ENCODE results near the gene IER5. TPM values are rescaled to one million over a fixed set of nuclear protein-coding genes. Genes with fewer than 3 reads are reported as not detected.

Gene IER5
- total and polyA plus RNA-seq, 2 experiments from 2014 or later = 8.1 to 38.5 TPM

DNA sequence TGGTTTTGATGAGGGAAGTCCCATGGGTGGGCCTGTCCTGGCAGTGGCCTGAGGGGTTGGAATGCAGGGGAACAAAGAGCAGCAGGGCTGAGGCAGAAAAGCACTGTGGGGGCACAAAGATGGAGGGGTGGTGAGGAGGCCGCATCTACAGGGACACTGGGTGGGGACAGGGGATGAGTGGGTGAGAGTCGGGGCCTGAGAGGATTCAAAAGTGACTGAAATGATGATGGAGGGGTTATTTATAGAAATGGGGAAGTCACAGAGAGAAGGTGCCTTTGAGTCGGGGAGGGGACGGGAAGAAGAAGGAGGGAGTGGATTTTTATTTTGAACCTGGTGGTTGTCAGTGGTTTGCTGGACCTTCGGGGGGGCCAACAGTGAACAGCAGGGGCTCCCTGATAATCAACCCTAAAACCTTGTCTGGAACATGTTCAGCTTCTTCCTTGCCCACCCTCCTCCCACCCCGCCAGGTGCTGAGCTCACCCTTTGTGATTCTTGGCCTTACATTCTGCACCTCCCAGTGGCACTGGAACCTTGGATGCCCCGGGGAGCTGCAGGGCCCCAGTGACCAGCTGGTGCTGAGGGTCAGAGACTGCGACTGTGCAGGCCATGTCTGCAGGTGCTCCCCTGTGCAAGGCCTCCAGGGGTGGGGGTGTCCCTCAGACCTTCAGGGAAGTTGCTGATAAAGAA lies 42.9 kb downstream of the IER5 start:
- Histone ChIP-seq H3K4me3 (no peak overlapping the region), H3K36me3 (ENCODE audit: low read depth) (no peaks in the 10 kb centered on the region), H4K20me1 (ENCODE audit: insufficient read depth) (no peaks in the 10 kb centered on the region), H3F3A (ENCODE audit: insufficient read depth) (peaks cover 17% of the 10 kb centered on the region), H3K9me2 (ENCODE audit: insufficient read depth) (no peaks in the 10 kb centered on the region), H2AFZ (no peak overlapping the region), H3K27me3 (replicated peaks; ENCODE audit: insufficient read depth) (no peaks in the 10 kb centered on the region), H3K9me3 (ENCODE audit: low read depth) (no peaks in the 10 kb centered on the region), H3K9ac (no peak overlapping the region), H3K79me2 (ENCODE audit: insufficient read depth) (no peaks in the 10 kb centered on the region), H3K4me1 (ENCODE audit: insufficient read depth) (peaks cover 22% of the 10 kb centered on the region), H3K27ac (no peak overlapping the region), H3K4me2 (ENCODE audit: unreplicated experiment) (no peak overlapping the region)
- DNase-seq = no peak
- WGBS, 2 experiments (ENCODE audit: low coverage in 1 of 2, low lambda C conversion rate in 2 of 2, missing lambda C conversion rate in 2 of 2) = 98% methylated on average over 7 to 8 of the region's 8 CpGs
- in situ Hi-C loops (cut with MboI) = no loop called here
- TF ChIP-seq EZH2 (IDR thresholded peaks at IDR 0.05; ENCODE audit: insufficient read depth, poor library complexity, severe bottlenecking) (no peak), EZH2phosphoT487 (IDR thresholded peaks at IDR 0.05; ENCODE audit: insufficient read depth, low read depth) (no peak)

DNA sequence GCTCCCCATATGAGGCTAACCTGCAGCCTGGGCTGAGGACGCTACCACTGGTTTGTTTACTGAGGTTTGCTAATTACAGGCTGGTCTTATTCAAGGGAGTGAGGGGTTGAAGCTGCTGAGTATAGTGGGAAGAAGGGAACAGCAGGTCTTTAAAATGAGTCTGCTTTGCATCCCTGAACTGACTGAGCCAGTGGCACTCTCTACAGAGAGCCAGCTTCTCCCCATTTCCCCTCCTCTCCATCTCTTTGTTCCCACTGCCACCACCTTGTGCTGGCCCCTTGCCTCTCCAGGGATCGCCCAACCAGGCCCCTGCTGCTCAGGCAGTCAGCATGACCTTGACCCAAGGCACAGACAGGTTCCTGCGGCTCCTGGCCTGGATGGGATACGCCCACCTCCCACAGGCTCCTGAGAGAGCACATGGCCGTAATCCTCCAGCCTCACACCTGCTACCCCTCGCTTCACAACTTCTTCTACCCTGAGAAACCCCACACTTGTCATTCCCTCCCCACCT lies 45.0 kb downstream of the IER5 start:
- H3K9me2 ChIP-seq (ENCODE audit: insufficient read depth) = no peaks in the 10 kb centered on the region
- no peak overlapping the region for H3K27ac ChIP-seq
- no peak overlapping the region for H3K4me2 ChIP-seq (ENCODE audit: unreplicated experiment)
- H3K9me3 ChIP-seq (ENCODE audit: low read depth) = no peaks in the 10 kb centered on the region
- H3K9ac ChIP-seq = no peak overlapping the region
- WGBS, 2 experiments (ENCODE audit: low coverage in 1 of 2, low lambda C conversion rate in 2 of 2, missing lambda C conversion rate in 2 of 2) = 95 to 98% methylated on average over 6 of the region's 6 CpGs
- H3K27me3 ChIP-seq (replicated peaks; ENCODE audit: insufficient read depth) = no peaks in the 10 kb centered on the region
- peaks cover 24% of the 10 kb centered on the region for H3K4me1 ChIP-seq (ENCODE audit: insufficient read depth)
- no peak for DNase-seq
- H3K4me3 ChIP-seq = no peak overlapping the region
- no peaks in the 10 kb centered on the region for H3K36me3 ChIP-seq (ENCODE audit: low read depth)
- no peaks in the 10 kb centered on the region for H4K20me1 ChIP-seq (ENCODE audit: insufficient read depth)
- H3K79me2 ChIP-seq (ENCODE audit: insufficient read depth) = no peaks in the 10 kb centered on the region
- TF ChIP-seq EZH2phosphoT487 (IDR thresholded peaks at IDR 0.05; ENCODE audit: insufficient read depth, low read depth) = no peak
- in situ Hi-C loops (cut with MboI) = no loop called here
- peaks cover 20% of the 10 kb centered on the region for H3F3A ChIP-seq (ENCODE audit: insufficient read depth)
- no peak overlapping the region for H2AFZ ChIP-seq

GRCh38 chr1:181133969-181134418 lies 45.5 kb downstream of the IER5 start:
- no peak for TF ChIP-seq EZH2phosphoT487 (IDR thresholded peaks at IDR 0.05; ENCODE audit: insufficient read depth, low read depth)
- no peak for TF ChIP-seq EZH2 (IDR thresholded peaks at IDR 0.05; ENCODE audit: insufficient read depth, poor library complexity, severe bottlenecking)
- in situ Hi-C loops (cut with MboI) = no loop called here
- H3K27ac ChIP-seq = peak overlapping the region; percentile 99

DNA sequence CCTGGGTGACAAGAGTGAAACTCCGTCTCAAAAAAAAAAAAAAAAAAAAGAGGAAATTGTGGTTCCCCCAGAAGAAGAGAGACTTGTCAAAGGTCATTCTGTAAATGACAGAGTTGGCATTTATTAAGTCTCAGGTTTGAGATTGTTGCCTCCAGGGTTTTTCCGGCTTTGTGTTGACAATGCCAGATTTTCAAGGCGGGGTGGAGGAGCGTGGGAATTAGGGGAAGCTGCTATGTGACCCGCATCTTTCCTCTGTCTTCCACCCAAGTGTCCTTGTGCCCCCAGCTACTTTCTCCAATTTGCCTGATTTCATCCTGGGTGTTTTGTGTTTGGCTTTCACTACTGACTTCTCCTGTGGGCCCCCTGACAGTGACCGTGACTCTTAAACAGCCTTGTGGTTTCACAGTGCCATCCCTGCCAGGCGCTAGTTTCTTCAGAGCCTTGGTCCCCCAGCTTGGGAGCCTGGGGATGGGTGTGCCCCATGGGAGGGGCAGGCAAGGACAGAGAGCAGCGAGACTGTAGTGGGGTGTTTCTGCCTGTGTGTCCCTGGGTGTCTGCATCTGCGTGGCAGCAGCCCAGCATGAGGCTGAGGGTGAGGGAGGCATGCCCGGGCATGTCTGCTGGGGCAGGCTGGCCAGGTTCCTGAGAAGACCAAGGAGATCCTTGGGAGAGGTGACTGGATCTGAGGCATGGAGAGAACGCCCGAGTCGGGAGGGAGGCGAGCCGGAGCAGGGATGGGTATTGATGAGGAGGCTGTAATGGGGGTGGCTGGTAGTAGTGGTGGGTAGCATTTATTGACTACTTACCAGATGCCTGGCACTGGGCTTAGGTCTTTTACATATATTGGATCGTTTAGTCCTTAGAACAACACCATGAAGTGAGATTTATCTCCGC lies 46.3 kb downstream of the IER5 start:
- Histone ChIP-seq H2AFZ (peak overlapping the region; percentile 65), H3K9me2 (ENCODE audit: insufficient read depth) (no peaks in the 10 kb centered on the region), H3K9me3 (ENCODE audit: low read depth) (no peaks in the 10 kb centered on the region), H3K4me1 (ENCODE audit: insufficient read depth) (peaks cover 28% of the 10 kb centered on the region), H3K27ac (peak overlapping the region; percentile 99), H3K27me3 (replicated peaks; ENCODE audit: insufficient read depth) (no peaks in the 10 kb centered on the region), H3K9ac (peak overlapping the region; percentile 87), H3K4me3 (peak overlapping the region; percentile 52), H3K79me2 (ENCODE audit: insufficient read depth) (no peaks in the 10 kb centered on the region), H3K4me2 (ENCODE audit: unreplicated experiment) (peak overlapping the region; percentile 79), H3F3A (ENCODE audit: insufficient read depth) (peaks cover 28% of the 10 kb centered on the region), H4K20me1 (ENCODE audit: insufficient read depth) (no peaks in the 10 kb centered on the region), H3K36me3 (ENCODE audit: low read depth) (no peaks in the 10 kb centered on the region)
- WGBS, 2 experiments (ENCODE audit: low coverage in 1 of 2, low lambda C conversion rate in 2 of 2, missing lambda C conversion rate in 2 of 2) = 21 to 23% methylated on average over 17 of the region's 17 CpGs
- in situ Hi-C loops (cut with MboI) = no loop called here
- TF ChIP-seq EZH2phosphoT487 (IDR thresholded peaks at IDR 0.05; ENCODE audit: insufficient read depth, low read depth) = no peak
- TF ChIP-seq EZH2 (IDR thresholded peaks at IDR 0.05; ENCODE audit: insufficient read depth, poor library complexity, severe bottlenecking) = no peak
- peak; percentile 94 for DNase-seq

More at GRCh38 chr1:181133969-181134418, 45.5 kb downstream of the IER5 start:
- H3K79me2 ChIP-seq (ENCODE audit: insufficient read depth) = no peaks in the 10 kb centered on the region
- H3K4me1 ChIP-seq (ENCODE audit: insufficient read depth) = peaks cover 24% of the 10 kb centered on the region
- H2AFZ ChIP-seq = no peak overlapping the region
- peaks cover 25% of the 10 kb centered on the region for H3F3A ChIP-seq (ENCODE audit: insufficient read depth)
- H3K9me2 ChIP-seq (ENCODE audit: insufficient read depth) = no peaks in the 10 kb centered on the region
- 94% methylated on average over 12 of the region's 12 CpGs for WGBS, 2 experiments (ENCODE audit: low coverage in 1 of 2, low lambda C conversion rate in 2 of 2, missing lambda C conversion rate in 2 of 2)
- H3K4me2 ChIP-seq (ENCODE audit: unreplicated experiment) = no peak overlapping the region
- no peaks in the 10 kb centered on the region for H3K9me3 ChIP-seq (ENCODE audit: low read depth)
- H3K4me3 ChIP-seq = no peak overlapping the region
- no peak overlapping the region for H3K9ac ChIP-seq
- no peaks in the 10 kb centered on the region for H3K27me3 ChIP-seq (replicated peaks; ENCODE audit: insufficient read depth)
- no peaks in the 10 kb centered on the region for H3K36me3 ChIP-seq (ENCODE audit: low read depth)
- no peak for DNase-seq
- no peaks in the 10 kb centered on the region for H4K20me1 ChIP-seq (ENCODE audit: insufficient read depth)
